OCI-LY7 (cell line): ENCODE data around the gene RTN4R. TPM values are rescaled to one million over a fixed set of nuclear protein-coding genes. Genes with fewer than 3 reads are reported as not detected.
"Not testable (repeated sequence)": the region's sequence is repeated elsewhere in the genome, so short reads cannot be mapped to it uniquely, and the experiment has no call there.

Experiments
- BruUV-seq: library from RNA; stranded (reverse); fragments of 400-500 nt; replicated peaks from 2 replicates; lab custom pipeline; 2021; lab: Mats Ljungman, UMichigan
- CTCF ChIA-PET: fragments of 300-600 bp; sonication (Branson Sonifier 250); formaldehyde crosslinking; loops from one replicate; lab custom pipeline; 2022; ENCODE audit warnings: antibody characterized with exemption; ENCODE audit not compliant: unreplicated experiment; lab: Charles Lee
- POLR2A ChIA-PET: fragments of 300-600 bp; sonication (Branson Sonifier 250); formaldehyde crosslinking; loops from one replicate; lab custom pipeline; 2022; ENCODE audit warnings: antibody characterized with exemption; lab: Charles Lee
- DNase-seq: peaks from one replicate; pipeline ENCODE4 v3.0.0-alpha.2; 2015; ENCODE audit warnings: low spot score
- H2AFZ ChIP-seq: fragments of 200-600 bp; sonication (generic), shearing (Covaris generic); 2 replicates; pipeline ENCODE4 v1.6.1; 2014; ENCODE audit warnings: mild to moderate bottlenecking, antibody characterized with exemption, low read length, moderate library complexity
- H3K27ac ChIP-seq: fragments of 200-600 bp; sonication (generic); 2 replicates; pipeline ENCODE4 v1.5.1; 2014; ENCODE audit warnings: mixed run types, low read depth, mild to moderate bottlenecking, moderate library complexity, low read length, inconsistent platforms; ENCODE audit not compliant: poor library complexity, severe bottlenecking
- H3K36me3 ChIP-seq: fragments of 200-600 bp; sonication (generic); 2 replicates; pipeline ENCODE4 v1.6.1; 2014; ENCODE audit warnings: mild to moderate bottlenecking, antibody characterized with exemption, low read length, moderate library complexity, mixed read lengths; ENCODE audit not compliant: insufficient read depth
- H3K4me1 ChIP-seq: fragments of 200-600 bp; sonication (generic); 2 replicates; pipeline ENCODE4 v1.5.1; 2014; ENCODE audit warnings: mild to moderate bottlenecking, low read length; ENCODE audit not compliant: insufficient read depth, poor library complexity, severe bottlenecking
- H3K4me2 ChIP-seq: fragments of 200-600 bp; sonication (generic); 2 replicates; pipeline ENCODE4 v1.6.1; 2014; ENCODE audit warnings: mild to moderate bottlenecking, low read length
- H3K4me3 ChIP-seq: fragments of 200-600 bp; sonication (generic); 2 replicates; pipeline ENCODE4 v1.5.1; 2014; ENCODE audit warnings: mild to moderate bottlenecking, low read depth, low read length; ENCODE audit not compliant: poor library complexity, severe bottlenecking
- H3K79me2 ChIP-seq: fragments of 200-600 bp; sonication (generic); 2 replicates; pipeline ENCODE4 v1.6.1; 2016; ENCODE audit warnings: low read depth, mild to moderate bottlenecking, low read length, moderate library complexity, mixed read lengths; ENCODE audit not compliant: insufficient read depth
- H3K9me2 ChIP-seq: fragments of 200-600 bp; sonication (generic); 2 replicates; pipeline ENCODE4 v1.6.1; 2016; ENCODE audit warnings: mild to moderate bottlenecking, low read length, mixed read lengths; ENCODE audit not compliant: insufficient read depth
- H3K9me3 ChIP-seq: fragments of 200-600 bp; sonication (generic); 2 replicates; pipeline ENCODE4 v1.6.1; 2014; ENCODE audit warnings: mild to moderate bottlenecking, mixed run types, low read length, mixed read lengths
- H4K20me1 ChIP-seq: fragments of 200-600 bp; sonication (generic); 2 replicates; pipeline ENCODE4 v1.6.1; 2014; ENCODE audit warnings: mild to moderate bottlenecking, antibody characterized with exemption, low read length, moderate library complexity, mixed read lengths; ENCODE audit not compliant: insufficient read depth
- EZH2phosphoT487 ChIP-seq: fragments of 200-600 bp; sonication (generic); IDR thresholded peaks from 2 replicates; pipeline ENCODE4 v1.6.1; 2018; ENCODE audit warnings: low read depth, borderline replicate concordance, mild to moderate bottlenecking, mixed run types, antibody characterized with exemption, low read length, moderate library complexity, mixed read lengths
- intact Hi-C: fragments of 100-400 bp; cut with micrococcal nuclease; formaldehyde crosslinking; loops from one replicate; pipeline ENCODE4 v1.10.0; 2022; ENCODE audit not compliant: unreplicated experiment
- total RNA-seq, 2 experiments: library from RNA; depleted of rRNA in 1 of 2; stranded (reverse); fragments of >200 nt in 1 of 2; shearing (Covaris generic) in 1 of 2; gene quantifications; 2 replicates each; pipeline ENCODE4 v1.2.3, GENCODE V29; 2014 to 2022
- TF ChIP-seq, protein P1 (sequence below): fragments of 200-600 bp; sonication (generic); conservative IDR thresholded peaks from 2 replicates; pipeline ENCODE4 v1.5.1; 2014; ENCODE audit warnings: mild to moderate bottlenecking, antibody characterized with exemption, low read length, moderate library complexity, mixed read lengths

The RTN4R gene
- total RNA-seq, 2 experiments from 2014 or later, result not detected

DNA sequence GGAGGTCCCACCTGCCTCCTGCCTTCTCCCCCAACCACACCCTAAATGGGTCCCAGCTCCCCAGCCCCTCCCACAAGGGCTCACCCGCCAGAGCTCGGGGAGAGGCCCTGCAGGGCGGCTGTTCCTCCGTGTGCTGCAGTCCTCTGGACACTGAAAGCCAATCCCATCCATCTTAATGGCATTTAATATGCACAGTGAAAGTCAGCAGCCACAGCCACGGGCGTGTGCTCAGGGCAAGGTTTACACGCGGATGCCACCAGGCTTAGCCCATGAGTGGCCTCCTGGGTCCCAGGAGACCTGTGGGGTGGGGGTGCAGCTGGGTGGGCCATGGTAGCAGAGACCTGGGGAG, 18.2 kb upstream of the RTN4R start:
- intact Hi-C loops, result not testable (repeated sequence)

DNA sequence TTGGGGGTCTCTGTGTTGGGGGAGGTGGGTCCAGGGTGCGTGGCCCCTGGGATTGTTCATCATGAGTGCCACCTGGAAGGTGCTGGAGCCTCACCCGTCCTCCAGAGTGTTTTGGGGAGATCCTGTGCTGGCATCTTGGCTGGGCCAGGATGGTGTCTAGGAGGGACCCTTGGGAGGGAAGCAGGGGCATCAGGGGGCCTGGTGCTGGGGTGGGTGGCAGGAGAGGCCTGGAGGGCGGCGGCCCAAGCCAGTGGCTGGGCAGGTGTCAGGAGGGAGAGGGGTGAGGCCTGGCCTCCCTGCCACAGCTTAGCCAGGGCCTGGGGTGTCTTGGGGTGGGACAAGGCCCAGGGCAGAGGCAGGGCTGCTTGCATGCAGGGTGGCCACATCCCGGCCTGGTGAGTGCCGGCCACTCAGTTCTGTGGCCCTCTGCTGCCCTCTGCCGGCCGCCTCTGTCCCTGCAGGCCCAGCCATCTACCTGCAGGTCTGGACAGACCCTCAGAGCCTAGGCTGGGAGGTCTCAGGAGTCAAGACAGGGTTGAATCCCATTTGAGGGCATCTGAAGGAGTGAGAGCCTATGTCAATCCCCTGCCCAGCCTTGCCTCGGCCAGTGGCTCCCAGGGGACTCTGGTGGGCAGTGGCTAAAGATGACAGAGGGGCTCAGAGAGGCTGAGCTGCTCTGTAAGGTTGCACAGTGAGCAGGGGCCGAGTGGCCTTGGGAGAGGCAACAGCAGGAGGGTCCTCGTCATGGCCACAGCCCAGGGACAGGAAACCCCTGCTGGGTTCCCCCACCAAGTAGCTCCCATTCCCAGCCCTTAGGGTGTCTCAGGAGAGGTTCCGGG, 17.6 kb upstream of the RTN4R start:
- H2AFZ ChIP-seq, POLR2A ChIA-PET, H3K4me1 ChIP-seq, H3K4me3 ChIP-seq, BruUV-seq, H3K36me3 ChIP-seq, H4K20me1 ChIP-seq, CTCF ChIA-PET, H3K27ac ChIP-seq, H3K4me2 ChIP-seq, H3K79me2 ChIP-seq, H3K9me3 ChIP-seq, H3K9me2 ChIP-seq: not testable (repeated sequence)
- peak; percentile 51 for DNase-seq
- TF ChIP-seq, protein P1, sequence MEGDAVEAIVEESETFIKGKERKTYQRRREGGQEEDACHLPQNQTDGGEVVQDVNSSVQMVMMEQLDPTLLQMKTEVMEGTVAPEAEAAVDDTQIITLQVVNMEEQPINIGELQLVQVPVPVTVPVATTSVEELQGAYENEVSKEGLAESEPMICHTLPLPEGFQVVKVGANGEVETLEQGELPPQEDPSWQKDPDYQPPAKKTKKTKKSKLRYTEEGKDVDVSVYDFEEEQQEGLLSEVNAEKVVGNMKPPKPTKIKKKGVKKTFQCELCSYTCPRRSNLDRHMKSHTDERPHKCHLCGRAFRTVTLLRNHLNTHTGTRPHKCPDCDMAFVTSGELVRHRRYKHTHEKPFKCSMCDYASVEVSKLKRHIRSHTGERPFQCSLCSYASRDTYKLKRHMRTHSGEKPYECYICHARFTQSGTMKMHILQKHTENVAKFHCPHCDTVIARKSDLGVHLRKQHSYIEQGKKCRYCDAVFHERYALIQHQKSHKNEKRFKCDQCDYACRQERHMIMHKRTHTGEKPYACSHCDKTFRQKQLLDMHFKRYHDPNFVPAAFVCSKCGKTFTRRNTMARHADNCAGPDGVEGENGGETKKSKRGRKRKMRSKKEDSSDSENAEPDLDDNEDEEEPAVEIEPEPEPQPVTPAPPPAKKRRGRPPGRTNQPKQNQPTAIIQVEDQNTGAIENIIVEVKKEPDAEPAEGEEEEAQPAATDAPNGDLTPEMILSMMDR, result peak; percentile 73
- intact Hi-C loops, result loop anchor here (1.0 kb wide), 1 partner anchor 128 kb away; no protein-coding TSS in a partner anchor

More for the DNA sequence above, 18.2 kb upstream of the RTN4R start:
- H4K20me1 ChIP-seq, H3K27ac ChIP-seq, BruUV-seq, H3K79me2 ChIP-seq, CTCF ChIA-PET, H3K4me2 ChIP-seq, H2AFZ ChIP-seq, H3K4me1 ChIP-seq, POLR2A ChIA-PET, H3K9me3 ChIP-seq, H3K9me2 ChIP-seq, H3K4me3 ChIP-seq, DNase-seq, H3K36me3 ChIP-seq: not testable (repeated sequence)

DNA sequence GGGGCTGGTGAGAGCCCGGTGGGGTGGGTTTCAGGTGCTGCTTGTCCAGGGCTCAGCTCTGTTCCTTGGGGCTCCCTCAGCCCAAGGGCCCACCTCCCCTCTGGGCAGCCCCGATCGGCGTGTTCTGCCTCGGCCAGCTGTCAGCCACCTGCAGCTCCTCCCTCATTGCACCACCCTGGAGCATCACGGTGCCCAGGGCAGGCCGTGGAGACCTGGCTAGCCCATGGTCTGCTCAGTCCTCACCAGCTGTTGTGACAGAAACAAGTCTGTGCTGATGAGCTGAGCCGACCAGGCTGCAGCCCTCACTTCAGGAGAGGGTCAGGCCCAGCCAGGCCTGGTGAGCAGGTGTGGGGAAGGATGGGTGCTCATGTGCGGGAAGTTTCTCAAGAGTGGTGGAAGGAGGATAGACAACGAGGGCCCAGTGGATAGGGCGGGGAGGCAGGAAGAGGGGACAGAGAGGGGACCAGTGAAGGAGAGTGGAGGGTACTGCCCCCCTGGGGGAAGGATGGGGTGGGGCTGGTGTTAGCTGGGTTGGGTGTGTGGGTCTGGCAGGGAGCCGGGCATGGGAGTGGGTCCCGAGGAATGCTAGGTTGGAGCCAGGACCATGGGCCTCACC, 16.5 kb upstream of the RTN4R start:
- Histone ChIP-seq H2AFZ (no peak overlapping the region), H4K20me1 (no peaks in the 10 kb centered on the region), H3K9me3 (no peaks in the 10 kb centered on the region), H3K4me2 (no peak overlapping the region), H3K36me3 (no peaks in the 10 kb centered on the region), H3K4me1 (no peaks in the 10 kb centered on the region), H3K4me3 (no peak overlapping the region), H3K9me2 (no peaks in the 10 kb centered on the region), H3K27ac (no peak overlapping the region), H3K79me2 (no peaks in the 10 kb centered on the region)
- TF ChIP-seq, protein P1, result no peak
- no peak for TF ChIP-seq EZH2phosphoT487
- no TSS peak for BruUV-seq
- intact Hi-C loops, result loop anchor here (1.0 kb wide), 1 partner anchor 127 kb away; no protein-coding TSS in a partner anchor
- no peak for DNase-seq
- ChIA-PET CTCF (no interaction called here), POLR2A (no interaction called here)
